Kidney epithelial cell (primary cell): ENCODE results near the gene SMOC1. TPM values are rescaled to one million over a fixed set of nuclear protein-coding genes. Genes with fewer than 3 reads are reported as not detected.

Experiments used
- DNase-seq: peaks from one replicate; pipeline ENCODE4 v3.0.0-alpha.2; 2010; ENCODE audit warnings: low read depth
- H3K27me3 ChIP-seq: 2 replicates; pipeline ENCODE4 v1.6.0; 2011; ENCODE audit warnings: low read length; ENCODE audit not compliant: control insufficient read depth, insufficient read depth
- H3K36me3 ChIP-seq: 2 replicates; pipeline ENCODE4 v1.5.1; 2011; ENCODE audit warnings: low read length; ENCODE audit not compliant: control insufficient read depth, insufficient read depth
- H3K4me3 ChIP-seq: 2 replicates; pipeline ENCODE4 v1.5.1; 2011; ENCODE audit warnings: low read depth, mild to moderate bottlenecking, control low read depth, low read length
- CTCF ChIP-seq: IDR thresholded peaks from 2 replicates; pipeline ENCODE4 v1.5.1; 2011; ENCODE audit warnings: mild to moderate bottlenecking, moderate library complexity, low read length, control low read depth, inconsistent platforms; ENCODE audit not compliant: insufficient read depth, poor library complexity, severe bottlenecking
- total RNA-seq: library from RNA; depleted of rRNA; stranded (reverse); fragments of >200 nt; gene quantifications from 2 replicates; pipeline ENCODE4 v1.2.3, GENCODE V29; 2015

The SMOC1 gene
- total RNA-seq, 1 donor from 2014 or later = 2.7 TPM

- H3K4me3 ChIP-seq = no peak overlapping the region
- peak; percentile 30 for TF ChIP-seq CTCF
- H3K27me3 ChIP-seq = peaks cover 48% of the 10 kb centered on the region
- no peak for DNase-seq
- no peaks in the 10 kb centered on the region for H3K36me3 ChIP-seq
Observed at GRCh38 chr14:69877492-69877891, 1.7 kb upstream of the SMOC1 start.

- no peak for TF ChIP-seq CTCF
- H3K4me3 ChIP-seq = no peak overlapping the region
- H3K36me3 ChIP-seq = no peaks in the 10 kb centered on the region
- H3K27me3 ChIP-seq = peaks cover 48% of the 10 kb centered on the region
- no peak for DNase-seq
Observed at GRCh38 chr14:69878251-69878650, 965 bp upstream of the SMOC1 start.

DNA sequence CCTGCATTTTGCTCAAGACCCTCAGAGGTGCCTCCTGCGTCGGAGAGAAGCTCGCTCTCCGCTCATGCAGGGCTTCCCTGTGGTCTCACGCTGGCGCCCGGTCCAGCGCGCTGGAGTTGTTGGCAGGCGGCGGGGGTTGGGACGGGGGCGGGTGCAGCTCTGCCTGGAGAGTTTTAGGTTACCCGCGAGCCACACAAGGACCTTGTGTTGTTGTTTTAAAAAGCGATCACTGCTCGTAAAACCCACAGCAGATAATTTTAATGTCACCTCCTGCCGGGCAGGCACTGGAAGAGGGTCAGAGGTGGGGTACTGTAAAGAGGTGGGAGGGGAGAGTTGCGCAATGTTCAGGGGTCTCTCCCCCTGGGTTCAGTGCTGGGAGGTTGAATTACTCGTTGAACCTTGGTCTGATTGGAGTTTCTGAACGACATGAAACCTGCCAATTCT, 850 bp downstream of the SMOC1 start:
- no peak for DNase-seq
- peaks cover 48% of the 10 kb centered on the region for H3K27me3 ChIP-seq
- H3K36me3 ChIP-seq = no peaks in the 10 kb centered on the region
- TF ChIP-seq CTCF = no peak
- H3K4me3 ChIP-seq = no peak overlapping the region

- Histone ChIP-seq H3K36me3 (no peaks in the 10 kb centered on the region), H3K27me3 (peaks cover 48% of the 10 kb centered on the region), H3K4me3 (no peak overlapping the region)
- no peak for TF ChIP-seq CTCF
- no peak for DNase-seq
Observed at GRCh38 chr14:69880893-69881292, 1.7 kb downstream of the SMOC1 start.

GRCh38 chr14:69882116-69882864, 3.1 kb downstream of the SMOC1 start:
- no peak for DNase-seq
- Histone ChIP-seq H3K27me3 (peaks cover 44% of the 10 kb centered on the region), H3K36me3 (no peaks in the 10 kb centered on the region), H3K4me3 (no peak overlapping the region)
- TF ChIP-seq CTCF = no peak

- peaks cover 43% of the 10 kb centered on the region for H3K27me3 ChIP-seq
- H3K4me3 ChIP-seq = no peak overlapping the region
- no peak for TF ChIP-seq CTCF
- no peak for DNase-seq
- H3K36me3 ChIP-seq = no peaks in the 10 kb centered on the region
Observed at GRCh38 chr14:69882915-69883314, 3.7 kb downstream of the SMOC1 start.
